Muscle of back (tissue), 11 donors: ENCODE measurements around the gene ASTN2. TPM values are rescaled to one million over a fixed set of nuclear protein-coding genes. Genes with fewer than 3 reads are reported as not detected.
"Not testable (repeated sequence)": the region's sequence is repeated elsewhere in the genome, so short reads cannot be mapped to it uniquely, and the experiment has no call there.

ENCODE experiments used
- DNase-seq, 3 donors: peaks; one replicate each; pipeline versions ENCODE4 v3.0.0 to v3.0.0-alpha.2; 2013
- polyA plus RNA-seq, 10 donors: library from polyadenylated mRNA; unstranded; fragments of 120-200 nt; gene quantifications; one replicate each; pipeline ENCODE4 v1.2.1, GENCODE V29; 2013; ENCODE audit not compliant: insufficient read length in 10 of 10

ASTN2 gene
- polyA plus RNA-seq, 10 donors: 5.0 to 15.1 (median 6.6) TPM

DNA sequence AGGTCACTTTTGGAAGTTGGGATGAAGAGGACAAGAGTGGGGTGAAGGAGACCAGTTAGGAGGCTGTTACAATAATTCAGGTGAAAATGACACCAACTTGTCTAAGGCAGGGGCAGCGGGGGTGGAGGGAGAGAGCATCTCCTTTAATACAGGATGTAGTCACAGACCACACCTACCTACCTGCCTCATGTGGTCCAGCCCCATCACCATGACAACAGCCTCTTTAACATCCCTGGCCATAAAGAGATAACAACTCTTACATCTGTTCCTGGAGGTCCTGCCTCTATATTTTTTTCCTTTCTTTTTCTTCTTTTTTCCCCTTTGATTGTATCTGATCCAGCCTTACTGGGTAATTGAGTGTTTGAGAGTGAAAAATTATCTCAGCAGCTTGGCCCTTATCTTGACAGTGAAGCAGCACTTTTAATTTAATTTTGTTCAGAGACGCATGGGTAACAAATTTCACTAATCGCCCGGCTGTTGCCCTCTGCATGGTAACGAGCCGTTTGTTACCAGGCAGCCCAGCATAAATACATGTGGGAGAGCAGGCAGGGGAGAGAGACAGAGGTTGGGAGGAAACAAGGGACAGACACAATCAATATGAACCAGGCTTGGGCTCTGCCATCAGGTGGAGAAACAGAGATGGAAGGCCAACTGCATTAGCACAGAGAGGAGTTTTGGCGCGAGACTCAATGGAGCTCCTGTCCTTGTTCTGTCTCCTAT lies 338.1 kb downstream of the ASTN2 start:
- DNase-seq: no peak

DNA sequence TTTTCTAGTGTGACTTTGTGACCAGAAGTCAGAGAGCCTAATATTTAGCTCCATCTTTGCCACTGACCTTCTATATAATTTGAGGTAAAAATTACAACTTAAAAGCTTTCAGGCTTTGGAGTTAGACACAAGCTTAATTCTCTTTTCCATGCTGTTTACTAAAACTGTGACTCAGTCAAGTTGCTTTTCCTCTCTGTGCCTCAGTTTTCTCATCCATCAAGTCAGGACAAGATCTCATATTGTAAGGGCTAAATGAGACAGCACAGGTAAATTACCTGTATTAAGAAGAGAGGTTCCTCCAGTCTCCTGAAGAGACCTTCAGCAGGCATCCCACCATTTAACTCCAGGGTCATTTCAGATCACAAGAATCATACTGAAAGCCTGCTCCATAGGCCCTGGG lies 339.2 kb downstream of the ASTN2 start:
- DNase-seq: no peak

DNA sequence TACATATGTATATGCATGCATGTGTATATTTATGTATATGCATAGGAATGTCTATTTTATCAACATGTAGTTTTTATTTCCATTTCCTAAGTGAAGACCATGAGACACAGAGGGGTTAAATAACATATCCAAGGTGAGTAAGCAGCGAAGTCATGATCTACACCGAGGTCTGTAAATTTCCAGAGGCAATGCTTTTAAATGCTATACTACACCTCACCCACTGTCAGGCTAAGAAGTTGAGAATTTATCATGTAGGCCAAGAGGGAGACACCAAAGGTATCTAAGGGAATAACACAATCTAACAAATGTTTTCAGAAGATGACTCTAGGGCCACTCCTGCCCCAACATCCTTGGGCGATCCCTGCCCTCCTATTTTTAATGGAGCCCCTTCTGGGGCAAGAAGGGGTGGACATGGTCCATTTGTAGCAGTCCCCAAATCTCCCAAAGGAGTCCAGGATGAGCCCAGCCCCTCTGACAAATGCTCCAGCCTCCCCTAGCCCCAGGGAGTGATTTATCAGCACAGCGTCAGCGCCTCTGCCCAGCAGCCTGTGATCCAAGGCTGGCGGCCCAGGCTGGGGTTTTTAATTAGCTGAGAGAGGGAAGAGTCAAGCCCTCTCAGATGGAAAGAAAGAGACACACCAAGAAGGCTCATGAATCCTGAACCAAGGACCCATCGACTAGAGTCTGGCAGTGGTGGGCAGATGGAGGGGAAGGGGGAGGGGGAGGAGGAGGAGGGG lies 339.9 kb downstream of the ASTN2 start:
- DNase-seq: no peak

DNA sequence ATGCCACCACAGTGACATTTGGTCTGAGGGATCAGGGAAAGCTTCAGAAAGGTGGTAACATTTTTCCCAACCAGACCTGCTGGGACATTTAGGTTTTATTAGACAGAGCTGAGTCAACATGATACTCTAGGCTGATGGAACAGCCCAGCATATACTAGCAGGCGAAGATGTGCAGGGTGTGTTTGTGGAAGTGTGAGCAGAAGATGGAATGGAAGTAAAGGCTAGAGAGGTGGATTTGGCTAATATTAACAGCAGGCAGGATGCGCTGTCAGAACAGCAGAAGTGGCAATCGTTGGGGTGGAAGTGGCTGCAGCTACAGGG lies 340.6 kb downstream of the ASTN2 start:
- DNase-seq: no peak

DNA sequence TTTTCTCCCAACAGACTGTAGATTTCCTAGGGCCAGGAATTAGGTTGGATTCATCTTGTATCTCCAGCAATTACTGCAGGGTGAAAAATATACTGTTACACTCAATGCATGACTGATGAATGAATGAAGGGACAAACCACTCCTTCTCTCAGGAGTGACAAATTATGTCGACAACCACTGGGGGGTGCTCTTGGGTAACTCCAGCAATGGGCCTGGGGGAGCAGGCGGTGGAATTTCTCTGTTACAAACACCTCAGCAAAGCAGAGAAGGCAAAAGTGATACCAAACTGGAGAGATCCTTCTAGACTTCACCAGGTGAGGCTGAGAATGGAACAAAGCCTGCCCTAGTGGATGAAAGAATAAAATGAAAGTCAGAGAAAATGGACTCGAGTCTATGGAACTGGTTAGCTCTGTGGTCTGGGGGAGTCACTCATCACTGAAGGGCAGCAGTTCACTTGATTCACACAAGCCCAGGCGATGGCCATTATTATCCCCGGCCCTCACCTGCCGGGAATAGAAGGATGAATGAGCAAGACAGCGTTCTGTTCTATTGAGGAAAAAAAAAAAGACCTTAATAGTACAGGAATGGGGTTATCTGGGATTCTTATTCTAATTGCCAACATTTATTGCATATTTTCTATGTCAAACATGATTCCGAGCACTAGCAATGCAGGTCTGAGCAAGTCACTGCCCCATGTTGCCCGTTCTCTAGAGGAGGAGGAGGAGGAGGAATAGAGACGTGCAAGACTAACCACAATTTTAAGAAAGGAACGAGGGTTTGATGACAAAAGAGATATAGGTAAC lies 341.1 kb downstream of the ASTN2 start:
- DNase-seq: peak; percentile 16 to 43 (median 22)

DNA sequence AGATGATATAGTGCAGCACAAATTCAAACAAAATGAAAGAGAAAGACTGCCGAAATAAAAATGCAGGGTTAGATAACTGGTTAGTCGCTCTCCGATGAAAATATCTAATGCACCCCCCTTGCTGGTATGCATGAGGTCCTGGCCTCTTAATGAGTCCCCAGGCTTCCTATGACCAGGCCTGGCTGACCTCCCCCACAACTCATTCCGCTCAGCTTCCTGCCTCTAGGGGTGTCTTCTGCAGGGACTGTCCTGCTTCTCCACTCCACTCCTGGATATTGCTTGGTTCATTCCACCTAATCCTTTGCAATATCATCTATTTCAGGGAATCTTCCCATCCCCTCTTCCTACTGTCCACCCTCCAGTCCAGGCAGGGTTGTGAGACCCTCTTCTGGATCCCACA lies 341.8 kb downstream of the ASTN2 start:
- DNase-seq: no peak

DNA sequence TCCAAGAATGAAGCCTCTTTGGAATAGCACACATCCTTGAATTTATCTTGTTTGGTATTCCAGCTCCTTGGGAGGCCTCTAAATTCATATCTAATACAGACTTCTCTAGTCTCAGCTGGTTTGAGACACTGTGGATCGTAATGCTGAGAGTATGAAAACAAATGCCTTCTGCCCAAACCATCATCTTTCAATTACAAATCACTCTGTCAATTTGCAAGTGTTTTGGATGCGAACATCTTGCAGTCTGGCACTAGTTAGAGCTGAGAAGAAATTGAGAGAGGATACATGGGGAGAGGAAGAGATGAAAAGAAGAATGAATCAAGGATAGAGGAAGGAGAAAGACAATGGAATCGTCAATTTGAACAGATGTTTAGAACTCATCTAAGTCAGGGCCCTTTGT lies 342.6 kb downstream of the ASTN2 start:
- no peak for DNase-seq

DNA sequence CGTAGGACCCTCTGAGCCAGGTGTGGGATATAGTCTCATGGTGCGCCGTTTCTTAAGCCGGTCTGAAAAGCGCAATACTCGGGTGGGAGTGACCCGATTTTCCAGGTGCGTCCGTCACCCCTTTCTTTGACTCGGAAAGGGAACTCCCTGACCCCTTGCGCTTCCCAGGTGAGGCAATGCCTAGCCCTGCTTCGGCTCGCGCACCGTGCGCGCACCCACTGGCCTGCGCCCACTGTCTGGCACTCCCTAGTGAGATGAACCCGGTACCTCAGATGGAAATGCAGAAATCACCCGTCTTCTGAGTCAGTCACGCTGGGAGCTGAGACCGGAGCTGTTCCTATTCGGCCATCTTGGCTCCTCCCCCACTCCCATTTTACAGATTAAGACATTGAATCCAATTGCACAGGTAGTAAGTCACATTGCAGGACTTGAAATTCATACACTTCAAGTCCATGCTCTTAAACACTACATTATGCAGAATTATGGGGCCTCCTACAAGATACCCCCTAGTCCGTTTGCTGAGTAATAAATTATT lies 343.1 kb downstream of the ASTN2 start:
- DNase-seq: not testable (repeated sequence)

DNA sequence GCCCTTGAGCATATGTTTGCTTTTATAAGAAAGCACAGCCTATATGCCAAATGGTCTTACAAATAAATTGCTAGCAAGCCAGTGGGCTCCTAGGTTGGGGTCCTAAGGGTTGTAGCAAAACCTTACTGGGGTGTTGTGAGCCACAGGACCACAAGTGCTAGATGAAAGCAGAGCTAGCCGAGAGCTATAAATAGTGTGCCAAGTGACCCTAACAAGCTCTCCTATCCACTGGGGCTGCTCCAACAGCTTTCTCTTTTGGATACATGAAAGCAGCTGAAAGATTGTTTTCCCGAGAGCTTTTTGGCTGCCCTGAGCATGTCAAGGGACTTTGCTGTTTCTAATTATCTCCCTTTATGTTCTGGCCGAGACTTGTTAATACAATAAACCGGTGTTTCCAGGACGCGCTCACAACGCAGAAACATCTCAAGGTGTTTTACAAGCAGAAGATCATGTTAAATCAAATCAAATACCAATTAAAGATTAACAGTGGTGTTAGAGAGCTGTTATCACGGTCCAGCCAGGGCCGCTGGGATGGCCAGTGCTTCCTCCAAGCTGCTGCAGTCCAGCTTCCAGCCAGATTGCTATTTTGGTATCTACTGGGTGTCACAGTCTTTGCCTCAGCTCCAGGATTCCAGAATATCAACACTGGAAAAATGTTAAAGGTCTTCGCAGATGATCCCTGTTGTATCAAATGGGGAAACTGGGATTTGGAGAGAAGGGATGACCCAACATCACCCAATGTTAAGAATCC lies 351.0 kb downstream of the ASTN2 start:
- DNase-seq: no peak

DNA sequence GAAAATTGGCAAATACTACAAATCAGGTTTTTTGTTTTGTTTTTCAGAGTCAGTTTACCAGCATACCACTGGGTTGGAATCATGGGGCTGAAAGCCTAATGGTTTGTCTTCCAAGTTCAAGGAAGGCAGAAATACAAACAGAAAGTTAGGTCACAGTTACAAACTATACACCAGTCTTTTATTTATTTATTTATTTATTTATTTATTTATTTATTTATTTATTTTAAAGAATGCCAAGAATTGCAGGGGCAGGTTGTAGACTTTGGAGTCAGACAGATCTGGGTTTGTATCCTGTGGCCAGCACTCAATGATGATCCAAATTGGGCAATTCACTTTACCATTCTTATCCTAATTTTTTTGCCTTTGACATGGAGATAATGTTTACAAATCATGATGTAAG lies 353.9 kb downstream of the ASTN2 start:
- DNase-seq: no peak

DNA sequence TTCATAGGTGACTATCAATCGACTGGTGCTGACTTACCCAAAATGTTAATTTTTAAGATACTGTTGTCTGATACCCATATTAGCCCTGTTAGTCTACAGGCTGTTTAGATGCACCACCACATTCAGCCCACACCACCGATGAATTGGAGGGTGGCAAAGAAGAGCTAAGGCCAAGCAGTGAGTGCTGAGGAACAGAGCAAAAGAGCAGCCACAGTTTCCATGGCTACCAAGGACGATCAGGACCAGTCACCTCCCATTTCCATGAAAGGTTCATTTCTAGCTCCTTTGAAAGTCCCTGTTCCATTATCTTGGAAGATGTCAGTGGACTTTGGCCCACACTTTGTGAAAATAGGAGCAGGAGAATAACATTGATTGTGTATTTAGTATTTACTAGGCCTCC lies 364.9 kb downstream of the ASTN2 start:
- DNase-seq: no peak

DNA sequence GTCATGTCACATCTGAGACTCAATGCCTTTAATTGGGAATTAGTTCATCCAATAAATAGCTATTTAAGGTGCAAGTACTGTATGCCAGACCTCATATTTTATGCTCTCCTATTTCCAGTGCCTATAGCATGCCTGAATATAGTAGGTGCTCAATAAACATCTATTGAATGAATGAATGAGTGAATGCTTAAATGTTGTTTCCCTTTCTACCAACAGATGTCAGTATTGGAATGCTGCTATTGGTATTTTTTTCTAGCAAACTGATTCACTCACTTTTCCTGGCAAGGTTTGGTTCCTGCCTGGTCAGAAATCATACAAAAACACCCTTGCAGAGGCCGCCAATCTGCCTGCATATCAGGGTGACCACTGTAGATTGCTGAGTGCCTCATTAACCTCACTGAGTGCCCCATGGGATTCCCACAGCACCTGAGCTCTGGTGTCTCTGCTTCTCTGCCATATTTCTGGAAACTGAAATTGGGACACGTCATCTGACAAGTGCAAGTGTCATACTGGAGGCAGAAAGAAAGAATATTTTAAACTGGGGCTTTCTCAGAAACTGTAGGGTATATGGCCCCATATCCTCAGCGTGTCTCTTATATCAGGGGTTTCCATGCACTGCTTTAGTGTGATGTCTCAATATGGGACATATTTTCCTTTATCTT lies 368.1 kb downstream of the ASTN2 start:
- DNase-seq: no peak

DNA sequence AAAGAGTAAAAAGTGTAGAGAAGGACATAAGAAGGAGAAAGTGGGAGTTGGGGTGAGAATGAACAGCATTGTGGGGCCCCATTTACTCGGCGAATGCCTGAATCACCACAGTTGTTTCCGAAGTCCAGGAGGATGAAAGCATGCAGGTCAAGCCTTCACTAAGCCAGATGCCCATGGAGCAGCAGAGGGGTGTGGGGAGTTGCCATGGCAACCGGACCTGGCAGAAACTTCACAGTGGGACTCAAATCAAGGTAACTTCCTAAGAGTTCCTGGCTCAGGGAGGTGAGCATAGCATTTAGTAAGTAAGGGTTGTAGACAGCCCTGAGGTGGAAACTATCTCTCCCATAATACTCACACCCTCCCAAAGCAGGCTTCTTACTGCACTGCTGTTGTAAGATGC lies 370.6 kb downstream of the ASTN2 start:
- DNase-seq: no peak

DNA sequence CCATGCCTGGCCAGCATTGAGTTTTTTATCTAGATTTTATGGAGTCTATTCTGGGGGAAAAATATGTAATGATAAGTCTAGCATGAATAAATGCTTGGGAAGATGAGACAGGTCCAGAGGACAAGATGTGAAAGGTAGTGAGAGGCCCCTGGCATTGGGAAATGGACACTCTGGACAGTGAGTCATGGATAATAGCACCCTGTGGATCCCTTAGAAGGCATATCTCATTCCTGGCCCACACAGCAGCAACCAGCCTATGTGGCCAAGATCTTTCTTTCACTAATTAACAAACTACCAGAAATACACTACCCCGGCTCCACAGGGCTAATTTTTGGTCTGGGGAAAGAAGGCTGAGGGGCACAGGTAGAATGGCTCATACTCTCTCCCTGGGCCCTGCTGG lies 371.7 kb downstream of the ASTN2 start:
- DNase-seq: no peak

DNA sequence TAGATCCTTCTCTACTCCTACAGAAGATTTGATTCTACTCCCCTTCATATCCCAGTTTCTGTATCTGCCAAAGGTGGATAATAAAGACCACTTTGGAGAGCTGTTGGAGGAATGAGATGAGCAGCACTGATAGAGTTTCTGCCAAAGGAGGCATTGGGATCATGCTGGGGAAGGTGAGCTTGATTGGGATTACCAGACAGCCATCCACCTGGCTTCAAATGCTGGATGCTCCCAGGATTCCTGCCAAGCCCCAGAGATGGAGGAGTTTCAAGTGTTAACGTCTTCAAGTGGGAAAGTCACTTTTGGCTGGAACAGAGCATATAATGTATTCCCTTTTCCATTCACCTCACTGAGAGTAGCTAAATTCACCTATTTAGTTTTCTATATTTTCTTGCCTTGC lies 379.3 kb downstream of the ASTN2 start:
- no peak for DNase-seq

DNA sequence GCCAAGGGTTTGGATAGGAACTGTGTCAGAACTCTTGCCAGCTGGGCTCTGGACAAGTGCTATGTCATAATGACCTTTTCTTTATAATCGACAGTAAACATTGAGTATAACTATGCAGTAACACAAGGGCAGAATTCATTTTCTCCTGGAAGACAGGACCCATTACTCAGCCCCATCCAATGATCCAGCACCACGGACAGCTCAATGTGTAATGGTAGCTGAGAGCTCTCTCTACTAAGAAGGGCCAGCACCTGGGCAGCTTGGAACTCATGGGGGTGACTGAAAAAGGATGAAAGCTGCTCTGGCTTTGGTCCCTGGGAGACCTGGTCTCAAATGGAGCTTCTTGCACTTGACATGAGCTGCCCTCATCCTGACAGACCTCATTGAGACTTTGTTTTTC lies 380.0 kb downstream of the ASTN2 start:
- DNase-seq: peak; percentile 15 to 55 (median 40)

DNA sequence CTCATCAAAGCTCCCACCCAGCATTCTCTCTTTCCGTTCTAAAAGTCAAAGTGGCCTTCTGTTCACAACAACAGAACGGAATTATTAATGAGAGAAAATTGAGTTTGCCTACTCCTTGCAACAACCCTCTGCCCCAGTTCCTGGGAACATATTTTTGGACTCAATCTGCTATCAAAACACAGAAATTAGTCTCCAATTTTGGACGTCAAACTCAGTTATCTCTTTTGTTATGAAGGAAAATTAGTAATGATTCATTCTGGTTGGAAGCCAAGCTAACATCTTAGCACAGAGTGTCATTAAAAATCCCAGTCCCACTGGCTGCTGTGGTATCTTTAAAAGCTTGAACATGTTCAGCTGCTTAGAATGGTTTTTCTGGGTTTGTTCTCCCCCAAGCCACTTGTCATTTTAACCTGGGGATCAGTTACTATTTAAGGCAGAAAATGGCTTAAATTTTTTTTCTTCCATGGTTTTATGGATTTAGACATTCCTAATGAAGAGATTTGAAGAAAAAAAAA lies 384.5 kb downstream of the ASTN2 start:
- DNase-seq: no peak

DNA sequence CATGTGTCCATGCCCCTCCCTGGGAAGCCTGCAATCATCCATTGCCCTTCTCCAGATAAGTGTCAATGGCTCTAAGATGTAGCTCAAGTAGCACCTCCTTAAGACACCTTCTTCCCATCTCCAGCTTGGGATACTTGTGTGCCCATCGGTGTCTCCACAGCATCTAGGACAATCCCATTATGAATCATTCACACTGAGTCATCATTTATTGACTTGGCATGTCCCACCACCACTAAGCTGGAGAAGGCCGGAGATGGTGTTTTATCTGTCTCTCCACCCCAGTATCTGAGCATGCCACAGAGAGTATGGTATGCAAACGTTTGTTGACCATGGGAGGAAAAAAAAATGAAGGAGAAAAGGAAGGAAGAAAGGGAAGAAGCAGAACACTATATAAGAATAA lies 385.5 kb downstream of the ASTN2 start:
- no peak for DNase-seq

DNA sequence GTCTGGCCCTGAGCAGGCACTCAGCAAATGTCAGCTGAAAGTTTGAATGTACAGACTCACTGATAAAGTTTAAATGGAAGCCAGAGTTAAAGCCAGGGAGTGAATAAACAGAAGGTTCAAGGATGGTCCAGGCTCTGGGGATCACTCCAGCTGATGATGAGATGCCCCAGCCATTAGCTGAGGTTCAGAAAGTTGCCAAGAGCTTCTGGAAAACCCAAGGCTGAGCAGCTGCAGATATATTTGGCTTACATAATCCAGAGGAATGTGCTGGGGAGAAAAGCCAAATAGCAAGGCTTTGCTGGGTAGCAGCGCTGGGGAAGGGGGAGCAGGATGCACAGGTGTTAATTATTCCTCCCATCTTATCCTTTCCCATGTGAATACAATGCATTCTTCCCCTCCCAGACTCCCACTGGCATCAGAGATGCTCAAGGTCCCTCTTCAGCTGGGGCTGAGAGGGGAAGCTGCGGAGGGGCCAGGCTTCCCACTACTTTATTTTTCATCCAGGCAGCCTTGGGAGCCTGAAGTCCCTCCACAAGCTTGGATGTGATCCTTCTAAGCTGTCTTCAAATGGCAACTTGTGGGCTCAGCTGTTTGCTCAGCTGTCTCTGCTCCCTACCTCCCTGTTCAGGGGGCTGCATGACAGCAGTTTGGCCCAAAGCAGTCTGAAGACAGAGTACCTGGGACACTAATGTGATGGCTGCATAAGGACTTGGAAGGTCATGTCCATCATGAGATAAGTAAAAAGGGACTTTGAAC lies 386.6 kb downstream of the ASTN2 start:
- DNase-seq: peak; percentile 30 to 69 (median 47)

DNA sequence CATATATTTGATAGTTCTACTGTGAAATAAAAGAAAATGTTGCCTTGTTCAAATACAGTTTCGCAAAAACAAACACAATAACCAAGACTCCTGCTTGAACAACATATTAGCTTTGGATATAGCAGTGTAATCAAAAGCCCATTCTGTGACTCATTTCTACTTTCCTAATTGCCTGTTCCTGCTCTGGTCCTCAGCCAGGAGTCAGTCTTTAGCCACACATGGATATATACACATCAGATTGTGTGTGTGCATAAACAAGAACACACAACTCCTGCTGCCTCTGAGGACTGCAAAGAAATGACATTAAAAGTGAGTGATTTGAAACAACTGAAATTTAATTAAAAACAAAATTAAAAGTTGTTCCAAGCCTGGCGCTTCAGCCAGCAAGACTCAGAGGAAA lies 393.0 kb downstream of the ASTN2 start:
- no peak for DNase-seq
